Activated CD8-positive, alpha-beta memory T cell treated with anti-CD3 and anti-CD28 coated beads, Interleukin-2, amount 50 U/mL, for 1 hour (primary cell): ENCODE measurements around the gene SEMA3A.

ENCODE experiments used
- DNase-seq: peaks from one replicate; pipeline ENCODE4 v3.0.0-alpha.2; 2020; ENCODE audit errors: extremely low read depth

The SEMA3A gene

DNA sequence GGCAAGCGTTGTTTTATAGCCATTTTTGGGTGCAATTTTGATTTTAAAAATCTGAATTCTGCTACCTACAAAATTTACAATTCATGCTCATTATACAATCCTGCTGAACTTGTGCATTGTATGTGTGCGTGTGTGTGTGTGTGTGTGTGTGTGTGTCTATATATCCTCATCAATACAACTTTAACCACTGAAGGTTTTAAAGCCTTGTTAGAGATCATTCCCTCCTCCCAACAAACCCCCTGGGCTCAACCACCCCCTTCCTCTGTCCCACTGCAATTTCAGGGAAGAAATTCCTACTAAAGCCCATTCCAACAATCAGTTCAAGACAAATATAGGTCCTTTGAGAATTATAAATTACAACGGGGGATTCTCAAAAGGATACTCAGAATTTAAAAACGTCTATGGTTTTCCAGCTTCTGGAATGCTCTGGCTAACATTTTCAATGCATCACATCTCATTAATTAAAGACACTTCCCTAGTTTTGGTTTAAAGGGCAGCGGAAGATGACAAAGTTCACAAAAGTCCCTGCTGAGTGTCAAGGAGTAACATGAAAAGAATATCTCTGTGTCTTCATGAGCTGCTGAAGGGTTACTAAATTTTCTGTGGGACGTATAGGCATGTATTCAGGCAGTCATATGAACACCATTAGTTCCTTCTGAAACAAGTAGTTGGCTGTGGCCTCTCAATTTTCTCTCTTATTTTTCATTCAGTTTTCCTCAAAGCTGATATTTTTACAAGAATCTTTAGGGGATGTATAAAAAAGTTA lies 889 bp upstream of the SEMA3A start:
- no peak for DNase-seq

DNA sequence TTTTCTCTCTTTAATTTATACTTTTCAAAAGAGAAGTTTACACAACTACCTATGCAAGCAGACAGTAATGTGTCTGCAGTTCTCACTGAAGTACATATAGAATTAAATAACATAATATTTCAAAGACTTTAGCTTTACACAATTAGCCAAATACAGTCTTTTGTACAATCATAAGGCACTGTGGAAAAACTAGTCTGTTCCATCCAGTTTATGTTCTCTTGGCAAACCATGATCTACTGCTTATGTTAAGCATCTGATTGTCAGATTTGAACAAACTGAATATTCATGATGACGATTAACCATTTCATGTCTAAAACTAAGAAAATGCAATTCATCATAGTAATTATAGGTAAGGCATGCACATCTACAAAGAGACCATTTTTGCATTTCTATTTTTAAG lies 842 bp downstream of the SEMA3A start:
- no peak for DNase-seq

GRCh38 chr7:84191842-84192241 lies 2.7 kb downstream of the SEMA3A start:
- DNase-seq, result no peak

- DNase-seq, result no peak
Observed at GRCh38 chr7:84191261-84191660, 3.3 kb downstream of the SEMA3A start.

- no peak for DNase-seq
Observed at GRCh38 chr7:84190016-84190705, 4.4 kb downstream of the SEMA3A start.

DNA sequence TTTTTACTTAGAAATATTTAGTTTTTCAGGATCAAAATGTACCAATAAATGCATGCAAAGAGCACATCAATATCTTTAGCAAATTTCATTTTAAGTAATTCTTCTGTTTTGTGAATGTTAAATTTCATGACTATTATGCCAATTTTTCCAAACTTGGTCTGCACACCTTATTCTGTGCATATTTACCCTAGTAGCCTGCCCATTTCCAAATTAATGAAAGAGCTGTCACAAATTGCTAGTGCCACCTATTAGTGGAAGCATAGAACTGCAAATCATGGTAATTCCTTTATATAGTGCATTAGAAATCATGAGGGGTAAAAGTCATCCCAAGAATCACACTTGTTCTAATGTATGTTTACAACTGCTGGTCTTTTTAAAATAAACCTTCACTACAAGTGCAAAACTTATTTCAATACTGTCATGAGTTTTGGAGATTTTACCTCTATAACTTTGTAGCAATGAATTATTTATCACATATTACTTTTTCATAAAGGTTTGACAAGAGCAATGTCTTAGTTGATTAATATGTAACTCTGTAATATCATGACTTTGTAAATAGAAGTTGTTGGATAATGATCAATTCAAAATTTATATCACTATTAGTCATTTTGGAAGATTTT lies 5.7 kb downstream of the SEMA3A start:
- DNase-seq, result no peak

DNA sequence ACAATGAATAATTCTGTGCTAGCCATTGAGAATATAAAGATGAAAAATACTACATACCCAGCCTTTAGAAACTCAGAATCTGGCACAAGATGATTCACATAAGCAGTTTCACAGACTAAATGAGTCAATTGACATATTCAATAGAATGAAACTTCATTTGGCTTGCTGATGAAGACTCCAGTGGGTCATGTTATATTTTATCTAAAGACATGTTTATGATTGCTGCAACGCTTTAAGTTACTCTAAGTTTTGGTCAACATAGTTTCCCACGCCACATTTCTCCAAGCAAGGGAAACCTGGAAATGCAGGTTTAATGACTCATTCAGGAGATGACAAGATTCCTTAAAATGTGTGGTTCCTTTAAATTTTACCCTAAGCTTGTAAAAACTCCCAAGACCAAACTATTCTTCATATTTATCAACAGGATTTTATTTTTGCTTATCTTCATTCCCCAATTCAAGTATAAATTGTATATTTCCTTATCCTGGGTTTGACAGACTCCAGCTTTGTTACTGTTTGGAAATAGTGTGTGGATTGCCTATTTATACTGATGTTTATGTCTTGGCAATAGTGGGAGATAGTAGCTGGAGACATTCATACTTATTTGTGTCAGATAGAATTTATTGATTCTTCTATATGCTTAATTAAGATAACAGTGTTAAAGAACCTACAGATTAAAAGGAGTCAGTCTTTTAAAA lies 6.6 kb downstream of the SEMA3A start:
- DNase-seq, result no peak

DNA sequence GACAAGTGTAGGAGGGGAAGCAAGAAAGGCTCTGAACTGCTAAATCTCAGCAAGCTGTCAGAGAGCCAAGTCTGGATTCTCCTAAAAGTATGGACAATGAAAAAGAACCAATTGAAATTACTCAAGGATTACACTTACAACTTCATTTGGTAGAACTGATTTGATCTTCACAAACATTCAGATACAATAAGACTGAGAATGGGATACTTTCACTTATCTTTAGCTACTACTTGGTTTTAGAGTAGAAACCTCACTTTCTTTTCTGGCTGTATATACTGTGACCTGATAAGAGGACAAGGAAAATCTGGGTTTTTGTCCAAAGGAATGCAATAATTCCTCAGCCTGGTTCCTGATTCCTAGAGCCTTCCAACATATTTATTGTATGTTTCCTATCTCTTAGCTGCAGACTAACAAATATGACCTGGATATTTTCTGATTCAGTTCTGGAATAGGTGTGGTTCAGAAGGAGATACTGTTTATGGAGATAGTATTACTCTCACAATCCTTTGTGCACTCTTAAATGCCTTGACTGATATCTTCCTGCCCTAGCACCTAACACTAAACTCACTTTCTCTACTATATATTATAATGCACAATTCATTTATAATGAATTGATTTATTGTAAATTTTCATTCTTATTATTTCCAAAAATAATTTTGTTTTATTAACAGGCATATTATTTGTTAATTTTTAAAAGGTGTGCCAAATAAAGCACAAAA lies 7.3 kb downstream of the SEMA3A start:
- no peak for DNase-seq

DNA sequence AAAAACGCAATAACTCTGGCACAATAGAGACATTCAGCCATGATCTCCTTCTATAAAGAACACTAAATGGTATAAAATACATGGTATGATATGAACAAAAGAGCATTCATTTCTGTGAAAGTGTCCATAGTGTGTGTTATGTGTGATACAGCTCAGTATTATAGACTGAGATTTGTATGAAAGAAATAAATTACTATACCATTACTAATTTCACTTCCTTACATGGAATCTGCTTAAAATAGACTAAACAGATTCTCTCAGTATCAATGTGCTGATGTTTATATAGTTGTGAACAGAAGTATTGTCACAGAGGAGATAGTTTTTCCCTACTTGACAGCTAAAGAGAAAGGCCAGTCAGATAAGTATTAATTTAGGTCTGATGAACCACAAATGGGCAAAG lies 10.8 kb downstream of the SEMA3A start:
- no peak for DNase-seq

- no peak for DNase-seq
Observed at GRCh38 chr7:84182301-84182700, 12.3 kb downstream of the SEMA3A start.

DNA sequence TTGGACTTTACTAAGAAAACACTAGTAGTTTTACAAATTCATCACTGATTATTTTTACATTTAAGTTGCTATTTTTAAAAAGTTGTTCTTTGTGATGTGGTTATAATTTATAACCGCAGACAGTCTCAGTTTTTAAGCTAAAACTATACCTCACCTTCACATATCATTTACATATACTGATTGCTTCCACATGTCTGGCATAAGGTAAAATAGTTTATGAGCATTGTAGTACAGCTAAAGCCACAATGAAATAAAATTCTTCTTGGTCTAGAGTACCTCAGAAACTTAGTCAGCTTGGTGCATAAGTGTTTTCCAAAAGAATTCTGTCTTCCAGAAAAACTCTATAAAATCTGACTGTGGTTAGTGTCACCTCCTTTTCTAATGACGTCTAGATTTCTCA lies 13.0 kb downstream of the SEMA3A start:
- no peak for DNase-seq

DNA sequence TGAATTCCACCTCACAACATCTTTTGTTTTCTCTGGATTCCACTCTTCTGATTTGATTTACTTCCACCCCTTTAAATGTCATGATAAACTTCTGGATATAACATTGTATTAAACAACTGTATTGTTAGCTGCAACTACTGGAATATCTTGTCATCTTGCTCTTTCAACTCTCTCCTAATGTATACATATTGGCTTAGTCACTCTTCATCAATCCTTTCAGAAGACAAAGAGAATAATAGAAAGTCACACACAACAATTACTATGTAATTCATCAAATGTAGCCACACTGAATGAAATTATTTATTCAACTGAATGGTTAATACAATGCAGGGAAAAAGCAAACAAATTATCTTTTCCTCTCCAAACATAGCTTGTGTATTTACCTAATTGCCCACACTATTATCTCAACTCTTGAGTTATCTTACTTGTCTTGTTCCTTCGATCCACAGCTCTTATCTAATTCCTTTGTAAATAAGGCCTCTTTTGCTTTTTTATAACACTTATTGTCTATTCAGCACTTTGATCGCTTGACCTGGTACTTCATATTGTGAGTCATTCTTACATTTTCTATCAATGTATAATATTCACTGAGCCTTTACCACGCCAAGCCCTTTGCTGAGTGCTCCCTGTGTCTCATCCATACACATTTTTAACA lies 16.7 kb downstream of the SEMA3A start:
- no peak for DNase-seq

DNA sequence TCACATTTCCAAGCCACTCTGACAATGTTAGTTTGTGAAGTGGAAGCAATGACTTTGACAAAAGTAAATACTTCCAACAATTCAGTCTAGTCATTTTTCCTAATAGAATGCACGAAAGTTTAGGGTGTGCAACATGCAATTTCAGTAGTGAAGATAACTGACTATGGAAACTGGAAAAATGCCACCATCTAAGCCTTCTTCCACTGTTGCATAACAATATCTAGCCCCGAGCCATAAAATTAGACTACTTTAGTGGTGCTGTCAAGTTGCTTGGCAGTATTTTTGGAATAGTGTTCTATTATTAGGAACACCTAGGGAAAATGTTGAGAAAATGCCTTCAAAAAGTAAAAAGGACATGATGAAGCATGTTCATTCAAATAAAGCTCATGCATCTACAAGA lies 17.9 kb downstream of the SEMA3A start:
- no peak for DNase-seq

DNA sequence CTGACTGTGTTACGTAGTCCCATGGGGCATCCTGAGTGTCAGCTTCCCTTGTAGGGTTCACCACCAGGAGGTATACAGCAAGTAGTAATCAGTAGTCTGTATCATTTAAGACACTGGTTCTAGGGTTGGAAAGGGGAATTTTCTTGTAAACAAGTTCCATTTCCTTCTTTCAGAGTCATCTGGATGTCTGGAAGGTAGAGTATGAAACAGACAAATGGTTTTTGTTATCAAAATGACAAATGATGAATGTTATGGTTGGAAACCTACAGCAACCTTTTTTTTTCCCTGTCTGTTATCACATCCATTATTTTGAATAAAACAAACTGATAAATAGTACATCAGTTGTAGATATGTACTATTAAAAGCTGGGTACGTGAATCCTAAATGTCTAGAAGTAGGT lies 19.1 kb downstream of the SEMA3A start:
- DNase-seq, result no peak

DNA sequence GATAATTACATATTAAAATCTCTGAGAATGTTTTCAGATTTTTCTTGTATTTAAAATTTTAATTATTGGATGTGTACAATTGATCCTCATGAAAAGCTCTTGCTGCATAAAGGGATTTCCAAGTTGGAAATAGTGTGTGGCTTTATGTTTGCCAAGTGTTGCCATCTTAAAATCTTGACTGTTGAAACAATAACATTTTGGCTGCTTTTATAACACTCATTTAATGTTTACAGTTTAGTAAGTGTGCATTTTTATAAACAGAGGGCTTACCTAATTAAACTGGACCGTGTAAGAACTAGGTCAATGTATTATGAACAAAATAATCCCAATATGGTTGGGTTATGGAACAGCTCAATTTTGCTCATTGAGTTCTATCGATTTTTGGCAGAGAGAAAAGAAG lies 23.9 kb downstream of the SEMA3A start:
- no peak for DNase-seq

- DNase-seq, result no peak
Observed at GRCh38 chr7:84162584-84162983, 32.0 kb downstream of the SEMA3A start.

GRCh38 chr7:84162125-84162524 lies 32.5 kb downstream of the SEMA3A start:
- no peak for DNase-seq

DNA sequence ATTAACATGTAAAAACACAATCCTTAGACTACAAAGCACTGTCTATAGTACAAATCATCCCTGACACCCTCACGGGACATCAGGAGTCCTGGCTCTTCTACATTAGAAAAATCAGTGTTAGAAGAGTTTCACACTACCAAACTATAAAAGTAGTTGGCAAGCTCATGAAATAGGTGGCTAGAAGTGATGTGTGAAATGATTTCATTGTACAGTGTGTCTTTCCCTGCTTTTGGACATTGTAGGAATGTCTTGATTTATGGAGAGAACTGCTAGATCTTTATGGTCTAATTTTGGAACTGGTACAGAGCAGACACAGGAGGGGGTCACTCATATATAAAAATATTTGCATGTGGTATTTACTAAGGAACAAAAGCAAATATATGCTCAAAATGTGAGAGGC lies 33.2 kb downstream of the SEMA3A start:
- DNase-seq, result no peak

DNA sequence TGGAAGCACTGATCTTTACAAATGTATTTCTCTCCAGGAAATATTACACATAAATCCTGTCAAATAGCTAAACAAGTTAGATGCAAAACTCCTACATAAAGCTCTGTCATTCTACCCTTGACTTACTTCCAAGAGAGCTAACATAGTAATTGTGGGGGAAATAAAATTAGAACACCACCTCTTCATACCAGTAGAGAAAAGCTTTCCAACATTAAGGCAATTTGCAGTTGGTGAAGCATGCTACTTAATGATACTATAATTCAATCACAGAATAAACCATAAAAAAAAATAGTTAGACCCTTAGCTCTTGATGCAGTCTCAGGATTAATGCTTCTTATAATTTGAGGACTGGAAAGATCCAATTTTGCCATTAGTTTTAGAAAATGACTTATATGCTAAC lies 35.2 kb downstream of the SEMA3A start:
- DNase-seq, result no peak

DNA sequence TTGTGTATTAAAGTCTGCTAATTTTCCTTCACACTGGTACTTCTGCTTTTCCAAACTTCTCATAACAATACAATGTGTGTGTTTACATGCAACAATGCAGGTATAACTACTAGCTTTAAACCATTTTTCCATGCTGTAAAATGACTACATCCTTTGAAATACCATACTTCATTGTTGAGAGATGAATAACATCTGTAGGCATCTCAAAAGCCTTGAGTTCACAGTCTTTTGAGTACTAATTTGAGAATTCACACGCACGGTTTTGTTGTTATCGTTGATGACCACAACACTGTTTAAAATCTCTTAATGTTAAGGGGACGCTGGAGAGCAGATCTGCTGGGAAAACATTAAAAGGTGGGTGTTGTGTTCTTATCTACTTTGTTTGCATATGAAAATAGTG lies 37.4 kb downstream of the SEMA3A start:
- no peak for DNase-seq
